IMR-90 (cell line): ENCODE measurements around the gene RBFOX2. TPM values are rescaled to one million over a fixed set of nuclear protein-coding genes. Genes with fewer than 3 reads are reported as not detected.

Experiments used
- ATAC-seq: fragments of 200-7000 bp; cut with Tn5 transposase; 2 replicates; pipeline ENCODE4 v1.9.1; 2020; ENCODE audit warnings: low read depth, mild to moderate bottlenecking, moderate library complexity
- BruUV-seq: library from RNA; stranded (reverse); fragments of 400-500 nt; replicated peaks from 2 replicates; lab custom pipeline; 2021; lab: Mats Ljungman, UMichigan
- CTCF ChIA-PET: fragments of 300-600 bp; formaldehyde crosslinking; extraction: SDS; loops from one replicate; lab custom pipeline; 2021; ENCODE audit warnings: antibody characterized with exemption; lab: Yijun Ruan, JAX
- POLR2A ChIA-PET: fragments of 300-600 bp; sonication (Branson Sonifier 250); formaldehyde crosslinking; loops from one replicate; lab custom pipeline; 2022; ENCODE audit warnings: antibody characterized with exemption; ENCODE audit not compliant: unreplicated experiment; lab: Charles Lee
- DNase-seq: peaks from one replicate; pipeline ENCODE4 v3.0.0; 2013
- H2AFZ ChIP-seq: replicated peaks from 2 replicates; pipeline ENCODE3; 2013; ENCODE audit warnings: low read length, mild to moderate bottlenecking; ENCODE audit not compliant: poor library complexity
- H2AK5ac ChIP-seq: 2 replicates; pipeline ENCODE4 v1.6.1; 2013; ENCODE audit warnings: low read depth, low read length, inconsistent platforms
- H2AK9ac ChIP-seq: replicated peaks from 2 replicates; pipeline ENCODE3; 2013; ENCODE audit warnings: mild to moderate bottlenecking, low read depth, low read length, moderate library complexity; ENCODE audit not compliant: poor library complexity
- H2BK120ac ChIP-seq: 2 replicates; pipeline ENCODE4 v1.6.1; 2013; ENCODE audit warnings: low read depth, low read length, inconsistent platforms
- H2BK15ac ChIP-seq: 3 replicates; pipeline ENCODE4 v1.6.1; 2013; ENCODE audit warnings: low read depth, low read length, inconsistent platforms
- H2BK20ac ChIP-seq: 2 replicates; pipeline ENCODE4 v1.6.1; 2013; ENCODE audit warnings: low read depth, mild to moderate bottlenecking, inconsistent platforms, low read length, moderate library complexity
- H2BK5ac ChIP-seq: 2 replicates; pipeline ENCODE4 v1.6.1; 2013; ENCODE audit warnings: mild to moderate bottlenecking, low read depth, low read length, inconsistent platforms; ENCODE audit not compliant: poor library complexity, severe bottlenecking
- H3K14ac ChIP-seq: replicated peaks from 2 replicates; pipeline ENCODE4 v1.6.1; 2013; ENCODE audit warnings: low read depth, low read length, inconsistent platforms
- H3K18ac ChIP-seq: 2 replicates; pipeline ENCODE4 v1.6.1; 2013; ENCODE audit warnings: low read depth, low read length, control low read depth
- H3K23ac ChIP-seq: 2 replicates; pipeline ENCODE4 v1.6.1; 2013; ENCODE audit warnings: low read depth, low read length, inconsistent platforms
- H3K27ac ChIP-seq: 2 replicates; pipeline ENCODE4 v1.5.1; 2013; ENCODE audit warnings: mild to moderate bottlenecking, control low read depth, low read length; ENCODE audit not compliant: insufficient read depth
- H3K27me3 ChIP-seq: 2 replicates; pipeline ENCODE4 v1.6.1; 2013; ENCODE audit warnings: low read length; ENCODE audit not compliant: control insufficient read depth, insufficient read depth
- H3K36me3 ChIP-seq: 2 replicates; pipeline ENCODE4 v1.6.1; 2013; ENCODE audit warnings: low read length, mixed read lengths; ENCODE audit not compliant: control insufficient read depth, insufficient read depth
- H3K4ac ChIP-seq: 2 replicates; pipeline ENCODE4 v1.6.1; 2013; ENCODE audit warnings: low read depth, low read length, inconsistent platforms
- H3K4me1 ChIP-seq: 2 replicates; pipeline ENCODE4 v1.6.1; 2013; ENCODE audit warnings: low read length, mixed read lengths; ENCODE audit not compliant: control insufficient read depth, insufficient read depth
- H3K4me2 ChIP-seq: 2 replicates; pipeline ENCODE4 v1.6.1; 2013; ENCODE audit warnings: low read depth, mild to moderate bottlenecking, control low read depth, low read length, moderate library complexity
- H3K4me3 ChIP-seq: 2 replicates; pipeline ENCODE4 v1.5.1; 2013; ENCODE audit warnings: low read depth, mild to moderate bottlenecking, control low read depth, low read length, moderate library complexity; ENCODE audit not compliant: insufficient read depth
- H3K56ac ChIP-seq: 2 replicates; pipeline ENCODE4 v1.6.1; 2013; ENCODE audit warnings: low read length, inconsistent platforms; ENCODE audit not compliant: insufficient read depth; ENCODE audit errors: extremely low read depth
- H3K79me1 ChIP-seq, 2 experiments: 2 replicates each; pipeline ENCODE4 v1.6.1; 2013; ENCODE audit warnings: low read length in 2 of 2, inconsistent platforms in 1 of 2, low read depth in 1 of 2
- H3K9ac ChIP-seq: 2 replicates; pipeline ENCODE4 v1.6.1; 2013; ENCODE audit warnings: low read depth, low read length, control low read depth
- H3K9me1 ChIP-seq: 2 replicates; pipeline ENCODE4 v1.6.1; 2013; ENCODE audit warnings: low read length, inconsistent platforms; ENCODE audit not compliant: insufficient read depth
- H3K9me3 ChIP-seq: 2 replicates; pipeline ENCODE4 v1.6.1; 2013; ENCODE audit warnings: low read length; ENCODE audit not compliant: control insufficient read depth, insufficient read depth
- H4K20me1 ChIP-seq: 2 replicates; pipeline ENCODE4 v1.6.1; 2013; ENCODE audit warnings: low read length, inconsistent platforms; ENCODE audit not compliant: insufficient read depth
- H4K5ac ChIP-seq: 2 replicates; pipeline ENCODE4 v1.6.1; 2013; ENCODE audit warnings: mild to moderate bottlenecking, low read depth, low read length, control low read depth
- H4K8ac ChIP-seq, 2 experiments: 2 replicates each; pipeline ENCODE4 v1.6.1; 2013; ENCODE audit warnings: low read depth in 2 of 2, low read length in 2 of 2, control low read depth in 1 of 2, inconsistent platforms in 1 of 2
- H4K91ac ChIP-seq: 2 replicates; pipeline ENCODE4 v1.6.1; 2013; ENCODE audit warnings: low read depth, low read length, inconsistent platforms; ENCODE audit not compliant: insufficient read depth
- CEBPB ChIP-seq: IDR thresholded peaks from 2 replicates; pipeline ENCODE4 v1.6.1; 2012; ENCODE audit warnings: low read depth, low read length, improper control_type of control experiment
- CHD1 ChIP-seq: IDR thresholded peaks from 2 replicates; pipeline ENCODE4 v1.6.1; 2012; ENCODE audit warnings: low read depth, low read length, improper control_type of control experiment
- MXI1 ChIP-seq: IDR thresholded peaks from 2 replicates; pipeline ENCODE4 v1.6.1; 2012; ENCODE audit warnings: low read depth, mild to moderate bottlenecking, low read length, moderate library complexity, borderline replicate concordance
- RAD21 ChIP-seq: IDR thresholded peaks from 2 replicates; pipeline ENCODE4 v1.6.1; 2012; ENCODE audit warnings: low read length, improper control_type of control experiment
- RCOR1 ChIP-seq: IDR thresholded peaks from 2 replicates; pipeline ENCODE4 v1.6.1; 2012; ENCODE audit warnings: mild to moderate bottlenecking, low read length, improper control_type of control experiment; ENCODE audit not compliant: insufficient replicate concordance
- SMC3 ChIP-seq: fragments of 150-350 bp; IDR thresholded peaks from 2 replicates; pipeline ENCODE4 v1.6.1; 2016; ENCODE audit warnings: low read depth, mild to moderate bottlenecking, antibody characterized with exemption, low read length, moderate library complexity
- WGBS, 2 experiments: methylation state at CpG; one replicate each; pipeline versions ENCODE4 v1.1.5 to v1.1.7; 2013; ENCODE audit warnings: missing lambda C conversion rate in 2 of 2; ENCODE audit not compliant: insufficient read length in 1 of 2; ENCODE audit errors: extremely low coverage in 2 of 2; 5-methylcytosine and 5-hydroxymethylcytosine counted together
- dilution Hi-C: fragments of 300-500 bp; cut with HindIII; formaldehyde crosslinking; loops from one replicate; pipeline ENCODE4 v1.14.3; 2018; ENCODE audit warnings: low sequenced_read_pairs; ENCODE audit not compliant: unreplicated experiment
- in situ Hi-C: fragments of 300-500 bp; cut with MboI; formaldehyde crosslinking; loops from 3 replicates; pipeline ENCODE4 v1.14.3; 2019; ENCODE audit warnings: low sequenced_read_pairs, inconsistent platforms, mixed read lengths
- intact Hi-C: fragments of 100-400 bp; cut with micrococcal nuclease; formaldehyde crosslinking; loops from 2 replicates; pipeline ENCODE4 v1.10.0; 2022
- polyA plus RNA-seq, 3 experiments: library from polyadenylated mRNA; depleted of rRNA; stranded (reverse); fragments of >200 nt; gene quantifications; 2 replicates each; pipeline ENCODE4 v1.2.3, GENCODE V29; 2012; ENCODE audit warnings: low replicate concordance in 1 of 3
- total RNA-seq: library from RNA; depleted of rRNA; stranded (reverse); fragments of >200 nt; gene quantifications from 2 replicates; pipeline ENCODE4 v1.2.3, GENCODE V29; 2012

RBFOX2 gene
- total and polyA plus RNA-seq, 2 of the 4 experiments (the other 2 are of a cell fraction): 146 to 178 TPM

GRCh38 chr22:35921044-35921443, 107.6 kb downstream of the RBFOX2 start:
- Histone ChIP-seq H2BK120ac (no peak overlapping the region), H3K23ac (peak overlapping the region; percentile 15; the same call in 1 of the 2 replicates), H2BK20ac (no peak overlapping the region), H3K9ac (no peak overlapping the region), H3K14ac (no peak overlapping the region), H2AK5ac (0 out of 2 replicates have a peak overlapping the region, but pooled peaks have one; percentile 46), H2BK15ac (no peak overlapping the region), H2AFZ (no peak overlapping the region), H3K9me3 (no peaks in the 10 kb centered on the region), H3K4me1 (peaks cover 10% of the 10 kb centered on the region), H4K20me1 (peaks cover 19% of the 10 kb centered on the region; the same call in 1 of the 2 replicates), H3K27ac (no peak overlapping the region), H3K4me2 (no peak overlapping the region), H2BK5ac (no peak overlapping the region), H2AK9ac (no peak overlapping the region), H4K91ac (no peak overlapping the region), H3K4me3 (no peak overlapping the region), H3K36me3 (no peaks in the 10 kb centered on the region), H4K8ac (no peak overlapping the region), H3K27me3 (no peaks in the 10 kb centered on the region), H3K18ac (no peak overlapping the region), H3K79me1 (peaks cover 40 to 89% of the 10 kb centered on the region in 2 experiments), H3K56ac (no peak overlapping the region), H3K4ac (no peak overlapping the region), H3K9me1 (peaks cover 13% of the 10 kb centered on the region; the same call in 1 of the 2 replicates), H4K5ac (no peak overlapping the region)
- WGBS, 2 experiments: no CpG with 5 or more reads among the region's 2 CpGs
- dilution Hi-C loops: no loop called here
- ChIA-PET CTCF (interaction anchor here (1.0 kb wide), 1 partner anchor 90 kb away, joined by 4 read pairs; no protein-coding TSS in a partner anchor), POLR2A (no interaction called here)
- TF ChIP-seq RAD21 (no peak), RCOR1 (no peak), CHD1 (no peak), CEBPB (no peak), MXI1 (no peak), SMC3 (no peak)
- intact Hi-C loops: loop anchor here (1.0 to 10.0 kb wide), 4 partner anchors 154 to 486 kb away; no protein-coding TSS in a partner anchor
- no TSS peak for BruUV-seq
- ATAC-seq (no peak), DNase-seq (no peak)
- in situ Hi-C loops: loop anchor here (5.0 kb wide), 1 partner anchor 294 kb away; no protein-coding TSS in a partner anchor
